ENCODE results near the gene SRPK2. TPM values are rescaled to one million over a fixed set of nuclear protein-coding genes. Genes with fewer than 3 reads are reported as not detected.

The SRPK2 gene
- total and polyA plus RNA-seq, 2 of the 13 experiments (the other 11 are each of a cell fraction or from before 2014, with no cell fraction given): 10.1 to 22.3 TPM

- in situ Hi-C loops (cut with HindIII; ENCODE audit: extremely low pct_ligation_motif_present, low pct_unique_long_range_greater_than_20kb) (no loop called here), intact Hi-C loops (cut with micrococcal nuclease; ENCODE audit: unreplicated experiment) (no loop called here)
- no peak overlapping the region for H3K27ac ChIP-seq (ENCODE audit: extremely low read length, insufficient read depth, low read length)
- H3K9ac ChIP-seq (ENCODE audit: insufficient read depth, low read depth, low read length): no peak overlapping the region
- no peaks in the 10 kb centered on the region for H3K36me3 ChIP-seq (replicated peaks in 1 of 2; ENCODE audit: control insufficient read depth in 1 of 2, insufficient read depth in 2 of 2, low read length in 2 of 2)
- H3K9me3 ChIP-seq (ENCODE audit: low read length): no peaks in the 10 kb centered on the region
- FAIRE-seq: no peak
- H3K4me3 ChIP-seq (replicated peaks in 1 of 3; ENCODE audit: insufficient read depth in 1 of 3, low read depth in 2 of 3, low read length in 3 of 3): no peak overlapping the region
- CTCF ChIA-PET (ENCODE audit: low intra/inter-chr PET ratio, low total read pairs): no interaction called here
- peaks cover 7% of the 10 kb centered on the region for H3K4me1 ChIP-seq (ENCODE audit: insufficient read depth, low read length)
- BruUV-seq (replicated peaks): no TSS peak
- peaks cover 64% of the 10 kb centered on the region for H3K79me2 ChIP-seq (ENCODE audit: insufficient read depth, low read length)
- WGBS (ENCODE audit: low lambda C conversion rate): 90% methylated on average over 3 of the region's 3 CpGs
- no peak overlapping the region for H3K4me2 ChIP-seq (ENCODE audit: low read depth, low read length)
- ATAC-seq: no peak
- no peaks in the 10 kb centered on the region for H4K20me1 ChIP-seq (ENCODE audit: insufficient read depth, low read length)
- H3K27me3 ChIP-seq (ENCODE audit: control insufficient read depth in 1 of 2, insufficient read depth in 2 of 2, low read length in 2 of 2): no peaks in the 10 kb centered on the region
- no peak for DNase-seq (ENCODE audit: low spot score)
- POLR2A ChIA-PET: no interaction called here
- no peak overlapping the region for H2AFZ ChIP-seq (ENCODE audit: low read length)
- no peak for TF ChIP-seq ZBTB39 (CRISPR knock-in tag; IDR thresholded peaks at IDR 0.05)
- no peak for TF ChIP-seq SIX4 (CRISPR knock-in tag; IDR thresholded peaks at IDR 0.05)
- no peak for TF ChIP-seq THAP9 (CRISPR knock-in tag; IDR thresholded peaks at IDR 0.05; ENCODE audit: borderline replicate concordance)
- TF ChIP-seq ZUFSP (CRISPR knock-in tag; IDR thresholded peaks at IDR 0.05; ENCODE audit: borderline replicate concordance): no peak
- TF ChIP-seq ZNF496 (CRISPR knock-in tag; IDR thresholded peaks at IDR 0.05; ENCODE audit: insufficient replicate concordance): no peak
- no peak for TF ChIP-seq ARNTL (CRISPR knock-in tag; IDR thresholded peaks at IDR 0.05)
- TF ChIP-seq SP4 (CRISPR knock-in tag; IDR thresholded peaks at IDR 0.05): no peak
- no peak for TF ChIP-seq TOE1 (CRISPR knock-in tag; IDR thresholded peaks at IDR 0.05)
- TF ChIP-seq ZNF230 (CRISPR knock-in tag; IDR thresholded peaks at IDR 0.05): no peak
- TF ChIP-seq FOXJ3 (CRISPR knock-in tag; IDR thresholded peaks at IDR 0.05; ENCODE audit: borderline replicate concordance): no peak
- no peak for TF ChIP-seq HOXA3 (CRISPR knock-in tag; IDR thresholded peaks at IDR 0.05)
- no peak for TF ChIP-seq FIP1L1 (IDR thresholded peaks at IDR 0.05; ENCODE audit: borderline replicate concordance, insufficient read depth, low read depth, low read length)
Observed at GRCh38 chr7:105377903-105378302, 10.8 kb downstream of the SRPK2 start.

All from HepG2 (cell line).